Activated T-cell treated with anti-CD3 and anti-CD28 coated beads for 4 hours (primary cell): ENCODE data around the gene C5AR2.
A peak's percentile ranks its signal among the peaks of the same experiment; 100 is the strongest.
"Not testable (repeated sequence)": the region's sequence is repeated elsewhere in the genome, so short reads cannot be mapped to it uniquely, and the experiment has no call there.

Experiments used
- DNase-seq: peaks from one replicate; pipeline ENCODE4 v3.0.0-alpha.2; 2020

C5AR2 gene

DNA sequence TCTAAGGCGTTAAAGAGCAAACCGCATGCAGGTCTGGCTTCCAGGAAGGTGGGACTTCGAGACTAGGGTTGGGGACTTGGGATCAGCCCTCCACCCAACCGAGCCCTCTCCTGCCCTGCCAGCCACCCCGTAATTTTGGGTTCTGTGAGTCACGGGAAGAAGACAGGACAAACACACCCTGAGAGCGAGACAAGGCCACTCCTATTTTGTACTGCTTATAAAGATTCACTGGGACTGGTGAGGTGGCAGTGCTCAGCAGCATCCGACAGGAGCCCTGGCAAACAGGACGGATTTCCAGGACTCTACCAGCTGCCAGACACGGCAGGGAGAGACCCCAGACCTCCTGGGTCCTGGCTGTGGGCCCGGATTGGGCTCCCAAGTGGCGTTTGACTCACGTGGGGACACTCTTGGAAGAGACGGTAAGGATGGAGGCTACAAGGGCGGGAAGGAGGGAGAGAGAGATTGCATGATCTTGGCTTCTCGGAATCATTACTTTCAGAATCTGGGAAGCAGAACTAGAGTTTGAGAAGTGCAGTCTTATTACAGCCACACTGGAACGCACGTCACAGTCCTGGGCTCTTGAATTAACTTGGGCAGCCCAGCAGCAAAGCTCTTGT, at the start of gene C5AR2:
C5AR2 (plus strand) TSS at position 245 of the 617 bp plus-strand sequence. CDS start 8,625 bp downstream, outside the sequence.
- DNase-seq: no peak

DNA sequence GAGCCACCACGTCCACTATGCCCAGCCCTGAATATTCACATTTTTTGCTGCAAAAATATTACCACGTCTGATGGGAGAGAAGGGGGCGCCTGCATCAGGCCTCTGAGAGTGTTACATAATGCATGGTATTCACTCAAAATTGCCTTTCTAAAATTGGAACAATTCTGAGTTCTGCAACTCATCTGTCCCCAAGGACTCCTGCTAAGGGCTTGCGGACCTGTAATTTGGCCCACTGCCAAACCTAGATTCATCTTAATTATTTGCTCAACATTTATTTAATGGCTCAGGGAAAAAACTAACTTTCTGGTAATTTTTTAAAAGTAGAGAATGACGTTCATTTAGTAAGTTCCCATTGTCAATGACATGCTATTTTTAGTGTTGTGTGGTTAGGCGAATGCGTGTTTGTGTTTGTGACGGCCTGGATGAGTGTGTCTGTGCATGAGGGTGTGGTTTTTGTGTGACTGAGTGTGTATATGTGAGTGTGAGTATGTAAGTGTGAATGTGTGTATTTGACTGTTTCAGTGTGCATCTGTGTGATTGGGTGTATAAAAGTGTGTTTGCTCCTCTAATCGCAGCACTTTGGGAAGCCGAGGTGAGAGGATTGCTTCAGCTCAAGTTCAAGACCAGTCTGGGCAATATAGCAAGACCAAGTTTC, 48.4 kb upstream of the C5AR2 start:
- no peak for DNase-seq

- DNase-seq: peak; percentile 52
Observed at GRCh38 chr19:47284324-47284899, 47.6 kb upstream of the C5AR2 start.

DNA sequence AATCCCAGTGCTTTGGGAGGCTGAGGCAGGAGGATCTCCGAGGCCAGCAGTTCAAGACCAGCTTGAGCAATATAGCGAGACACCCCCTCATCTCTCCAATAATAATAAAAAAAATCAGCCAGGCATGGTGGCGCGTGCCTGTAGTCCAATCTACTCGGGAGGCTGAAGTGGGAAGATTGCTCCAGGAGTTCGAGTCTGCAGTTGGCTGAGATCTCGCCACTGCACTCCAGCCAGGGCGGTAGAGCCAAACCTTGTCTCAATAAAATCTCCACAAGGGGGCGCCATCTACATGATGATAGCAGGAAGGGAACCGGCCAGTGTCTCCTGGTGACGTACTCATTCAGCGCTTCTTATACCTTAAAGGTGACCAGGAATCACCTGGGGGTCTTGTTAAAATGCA, 35.9 kb upstream of the C5AR2 start:
- DNase-seq: peak; percentile 81

DNA sequence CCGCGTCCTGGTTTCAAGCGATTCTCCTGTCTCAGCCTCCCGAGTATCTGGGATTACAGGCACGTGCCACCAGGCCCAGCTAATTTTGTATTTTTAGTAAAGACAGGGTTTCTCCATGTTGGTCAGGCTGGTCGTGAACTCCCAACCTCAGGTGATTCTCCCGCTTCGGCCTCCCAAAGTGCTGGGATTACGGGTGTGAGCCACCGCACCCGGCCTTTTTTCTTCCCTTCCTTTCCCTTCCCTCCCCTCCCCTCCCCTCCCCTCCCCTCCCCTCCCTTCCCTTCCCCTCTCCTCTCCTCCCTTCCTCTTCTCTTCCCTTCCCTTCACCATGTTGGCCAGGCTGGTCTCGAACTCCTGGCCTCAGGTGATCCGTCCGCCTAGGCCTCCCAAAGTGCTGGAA, 31.1 kb upstream of the C5AR2 start:
- DNase-seq: not testable (repeated sequence)

- no peak for DNase-seq
Observed at GRCh38 chr19:47302249-47302648, 29.7 kb upstream of the C5AR2 start.

GRCh38 chr19:47303966-47304365, 28.0 kb upstream of the C5AR2 start:
- DNase-seq: no peak

DNA sequence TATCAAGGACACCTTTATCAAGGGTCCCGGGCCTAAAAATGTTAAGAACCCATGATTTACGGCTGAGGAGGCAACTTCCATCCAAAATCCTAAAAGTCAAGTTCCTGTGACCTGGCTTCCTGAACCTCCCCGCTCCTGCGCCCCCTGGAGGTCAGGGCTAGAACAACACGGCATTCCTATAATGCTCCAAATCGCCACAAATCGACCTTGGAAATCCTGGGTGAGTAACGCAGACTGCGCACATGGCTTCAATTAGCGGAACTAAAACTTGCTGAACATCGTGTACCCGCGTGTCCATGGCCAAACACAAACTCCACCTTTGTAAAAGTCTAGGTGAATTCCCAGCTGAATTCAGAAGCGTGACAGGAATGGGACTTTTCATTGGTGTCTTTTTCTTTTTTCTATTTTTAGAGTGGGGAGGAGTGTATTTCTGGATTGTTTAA, 26.6 kb upstream of the C5AR2 start:
- peak; percentile 42 for DNase-seq

DNA sequence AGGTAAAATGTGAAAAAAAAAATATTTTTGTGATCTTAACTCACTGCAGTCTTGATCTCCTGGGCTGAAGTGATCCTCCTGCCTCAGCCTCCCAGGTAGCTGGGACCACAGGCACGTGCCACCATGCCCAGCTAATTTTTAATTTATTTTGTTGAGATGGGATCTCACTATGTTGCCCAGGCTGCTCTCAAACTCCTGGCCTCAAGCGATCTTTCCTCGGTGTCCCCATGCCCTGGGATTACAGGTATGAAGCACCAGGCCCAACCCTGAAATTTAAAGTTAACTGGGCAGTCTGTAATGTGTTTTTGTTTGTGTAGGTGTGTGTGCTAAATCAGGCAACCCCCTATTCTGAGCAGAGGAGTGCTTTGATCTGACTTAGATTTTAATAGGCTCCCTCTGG, 25.7 kb upstream of the C5AR2 start:
- no peak for DNase-seq

DNA sequence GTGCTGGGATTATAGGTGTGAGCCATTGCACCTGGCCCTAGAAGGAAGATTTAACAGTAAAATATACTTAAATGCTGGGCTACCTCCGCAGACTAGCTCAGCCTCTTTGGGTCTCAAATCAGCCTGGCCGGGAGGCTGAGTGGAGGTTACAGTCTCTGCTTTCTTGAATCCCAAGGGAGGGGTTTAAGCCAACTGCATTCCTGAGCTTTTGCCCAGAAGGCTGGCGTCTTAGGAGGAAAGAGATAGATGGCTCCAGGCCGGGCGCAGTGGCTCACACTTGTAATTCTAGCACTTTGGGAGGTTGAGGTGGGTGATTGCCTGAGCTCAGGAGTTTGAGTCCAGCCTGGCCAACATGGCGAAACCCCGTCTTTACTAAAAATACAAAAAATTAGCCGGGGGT, 22.9 kb upstream of the C5AR2 start:
- DNase-seq: no peak

GRCh38 chr19:47309608-47310007, 22.4 kb upstream of the C5AR2 start, which contains the start of gene C5AR1:
Gene C5AR1 (plus strand): TSS chr19:47309861. CDS start chr19:47309896, 35 bp downstream.
- DNase-seq: no peak

DNA sequence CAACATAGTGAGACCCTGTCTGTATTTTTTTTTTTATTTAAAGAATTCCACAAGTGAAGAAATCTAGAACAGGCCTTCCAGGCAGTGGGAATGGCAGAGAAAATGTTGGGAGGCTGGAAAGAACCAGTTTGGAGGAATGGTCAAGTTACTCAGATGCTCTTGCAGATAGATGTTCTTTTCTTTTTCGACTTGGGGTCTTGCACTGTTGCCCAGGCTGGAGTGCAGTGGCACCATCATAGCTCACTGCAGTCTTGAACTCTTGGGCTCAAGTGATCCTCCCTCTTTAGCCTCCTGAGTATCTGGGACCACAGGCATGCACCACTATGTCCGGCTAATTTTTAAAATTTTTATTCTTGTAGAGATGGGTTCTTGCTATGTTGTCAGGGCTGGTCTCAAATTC, 21.7 kb upstream of the C5AR2 start:
- DNase-seq: no peak

- DNase-seq: no peak
Observed at GRCh38 chr19:47310819-47311218, 21.2 kb upstream of the C5AR2 start.

DNA sequence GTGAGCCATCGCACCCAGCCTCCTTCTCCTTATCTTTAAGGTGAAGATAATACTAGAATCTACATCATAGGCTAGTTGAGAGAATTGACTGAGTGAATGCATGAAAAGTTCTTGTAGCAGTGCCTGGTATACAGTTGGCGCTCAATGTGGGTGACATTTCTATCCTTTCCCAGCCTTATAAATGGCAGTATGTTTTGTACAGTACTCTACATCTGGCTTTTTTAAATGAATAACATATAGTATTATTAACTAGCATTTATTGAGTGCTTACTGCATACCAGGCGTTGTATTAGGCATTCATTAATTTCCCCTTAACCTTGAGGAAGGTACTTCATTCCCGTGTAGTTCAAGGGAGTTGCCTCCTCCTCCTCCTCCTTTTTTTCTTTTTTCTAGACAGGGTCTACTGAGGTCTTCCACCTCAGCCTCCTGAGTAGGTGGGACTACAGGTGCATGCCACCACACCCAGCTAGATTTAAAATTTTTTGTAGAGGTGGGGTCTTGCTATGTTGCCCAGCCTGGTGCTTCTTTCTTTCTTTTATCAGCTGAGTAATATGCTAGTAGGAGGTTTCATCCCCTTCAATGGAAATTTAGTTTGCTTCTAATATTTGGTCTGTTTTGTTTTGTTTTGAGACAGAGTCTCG, 19.5 kb upstream of the C5AR2 start:
- DNase-seq: no peak

- DNase-seq: no peak
Observed at GRCh38 chr19:47313754-47314295, 18.1 kb upstream of the C5AR2 start.

DNA sequence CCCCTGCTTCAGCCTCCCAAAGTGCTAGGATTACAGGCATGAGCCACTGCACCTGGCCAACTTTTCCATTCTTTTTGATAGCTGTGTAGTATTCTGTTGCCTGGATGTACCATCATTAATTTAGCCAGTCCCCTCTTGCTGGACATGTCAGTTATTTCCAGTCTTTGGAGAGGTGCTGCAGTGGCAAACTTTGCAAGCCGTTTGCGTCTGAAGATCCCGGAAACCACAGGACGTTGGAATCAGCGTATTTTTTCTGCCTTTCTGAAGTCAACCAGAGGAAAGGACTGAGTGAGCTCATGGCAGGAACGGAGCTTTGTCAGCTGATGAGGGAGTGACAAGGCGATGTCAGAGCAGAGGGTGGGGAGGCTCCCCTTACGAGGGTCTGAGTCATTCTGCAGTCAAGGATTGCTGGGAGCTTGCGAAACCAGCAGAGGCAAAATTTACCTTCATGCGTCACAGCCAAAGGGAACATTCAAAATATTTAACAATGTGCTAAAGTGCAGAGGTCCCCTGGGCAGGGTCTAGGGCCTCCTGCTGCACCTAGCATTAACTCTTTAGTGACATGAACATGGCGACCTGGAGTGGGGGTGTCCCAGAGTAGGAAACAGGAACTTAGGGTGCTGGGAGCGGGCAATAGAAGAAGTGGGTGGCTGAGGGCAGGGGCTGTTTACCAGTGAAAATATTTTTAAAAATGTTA, 16.7 kb upstream of the C5AR2 start:
- no peak for DNase-seq

DNA sequence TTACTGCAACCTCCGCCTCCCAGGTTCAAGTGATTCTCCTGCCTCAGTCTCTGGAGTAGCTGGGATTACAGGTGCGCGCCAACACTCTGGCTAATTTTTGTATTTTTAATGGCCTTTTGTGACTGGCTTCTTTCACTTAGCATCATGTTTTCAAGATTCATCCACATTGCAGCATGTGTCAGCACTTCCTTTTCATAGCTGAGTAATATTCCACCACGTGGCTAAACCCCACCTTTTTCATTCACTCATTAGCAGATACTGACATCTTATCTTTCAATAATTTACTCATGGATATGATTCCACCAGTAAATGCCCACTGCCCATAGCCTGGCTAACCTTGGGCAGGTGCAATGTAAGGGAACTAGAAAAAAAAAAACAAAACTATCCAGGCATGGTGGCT, 15.5 kb upstream of the C5AR2 start:
- DNase-seq: no peak

- DNase-seq: no peak
Observed at GRCh38 chr19:47319923-47320871, 11.8 kb upstream of the C5AR2 start.

- no peak for DNase-seq
Observed at GRCh38 chr19:47321630-47322029, 10.3 kb upstream of the C5AR2 start.

- no peak for DNase-seq
Observed at GRCh38 chr19:47322058-47322457, 9.9 kb upstream of the C5AR2 start.

DNA sequence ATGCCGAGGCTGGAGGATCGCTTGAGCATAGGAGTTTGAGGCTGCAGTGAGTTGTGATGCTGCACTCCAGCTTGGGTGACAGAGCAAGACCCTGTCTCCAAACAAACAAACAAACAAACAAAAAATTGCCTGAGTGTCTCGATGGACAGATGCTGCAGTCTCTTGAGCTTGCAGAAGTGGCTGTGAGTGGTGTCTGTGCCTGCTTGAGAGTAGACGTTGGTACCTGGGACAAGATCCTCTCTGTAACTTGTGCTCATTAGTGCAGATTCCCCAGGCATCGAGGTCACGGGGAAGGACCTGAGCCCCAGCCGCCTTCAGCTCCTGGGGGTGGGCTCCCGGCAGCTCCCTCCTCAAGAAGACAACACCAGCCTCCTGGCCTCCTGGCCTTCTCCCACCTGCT, 8.6 kb upstream of the C5AR2 start:
- DNase-seq: no peak

- no peak for DNase-seq
Observed at GRCh38 chr19:47323872-47324271, 8.1 kb upstream of the C5AR2 start.
